NK-92 treated with Interleukin-12 subunit alpha and Interleukin-12 subunit beta, amount 100 ng/mL, for 24 hours (cell line): Measurements from ENCODE around the gene KDM6B.
"Not testable (repeated sequence)": the region's sequence is repeated elsewhere in the genome, so short reads cannot be mapped to it uniquely, and the experiment has no call there.

Experiments used
- DNase-seq: peaks from one replicate; lab custom pipeline; 2025; lab: John Stamatoyannopoulos, UW

The KDM6B gene

GRCh38 chr17:7852262-7852670 lies 18.2 kb downstream of the KDM6B start:
- no peak for DNase-seq

GRCh38 chr17:7852919-7853690 lies 19.1 kb downstream of the KDM6B start:
- no peak for DNase-seq

GRCh38 chr17:7853691-7854038 lies 19.6 kb downstream of the KDM6B start:
- DNase-seq = no peak

DNA sequence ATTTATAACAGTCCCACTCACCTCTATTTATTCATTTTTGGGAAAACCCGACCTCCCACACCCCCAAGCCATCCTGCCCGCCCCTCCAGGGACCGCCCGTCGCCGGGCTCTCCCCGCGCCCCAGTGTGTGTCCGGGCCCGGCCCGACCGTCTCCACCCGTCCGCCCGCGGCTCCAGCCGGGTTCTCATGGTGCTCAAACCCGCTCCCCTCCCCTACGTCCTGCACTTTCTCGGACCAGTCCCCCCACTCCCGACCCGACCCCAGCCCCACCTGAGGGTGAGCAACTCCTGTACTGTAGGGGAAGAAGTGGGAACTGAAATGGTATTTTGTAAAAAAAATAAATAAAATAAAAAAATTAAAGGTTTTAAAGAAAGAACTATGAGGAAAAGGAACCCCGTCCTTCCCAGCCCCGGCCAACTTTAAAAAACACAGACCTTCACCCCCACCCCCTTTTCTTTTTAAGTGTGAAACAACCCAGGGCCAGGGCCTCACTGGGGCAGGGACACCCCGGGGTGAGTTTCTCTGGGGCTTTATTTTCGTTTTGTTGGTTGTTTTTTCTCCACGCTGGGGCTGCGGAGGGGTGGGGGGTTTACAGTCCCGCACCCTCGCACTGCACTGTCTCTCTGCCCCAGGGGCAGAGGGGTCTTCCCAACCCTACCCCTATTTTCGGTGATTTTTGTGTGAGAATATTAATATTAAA lies 20.2 kb downstream of the KDM6B start:
- DNase-seq = no peak

- DNase-seq = no peak
These were observed 21.0 kb downstream of the KDM6B start, which contains the start of gene TMEM88 for GRCh38 chr17:7854851-7855659. Gene TMEM88, plus strand, starts transcription at chr17:7855066. Its CDS starts 9 bp downstream, at chr17:7855075.

- DNase-seq = no peak
These were observed 21.6 kb downstream of the KDM6B start for GRCh38 chr17:7855660-7856010.

DNA sequence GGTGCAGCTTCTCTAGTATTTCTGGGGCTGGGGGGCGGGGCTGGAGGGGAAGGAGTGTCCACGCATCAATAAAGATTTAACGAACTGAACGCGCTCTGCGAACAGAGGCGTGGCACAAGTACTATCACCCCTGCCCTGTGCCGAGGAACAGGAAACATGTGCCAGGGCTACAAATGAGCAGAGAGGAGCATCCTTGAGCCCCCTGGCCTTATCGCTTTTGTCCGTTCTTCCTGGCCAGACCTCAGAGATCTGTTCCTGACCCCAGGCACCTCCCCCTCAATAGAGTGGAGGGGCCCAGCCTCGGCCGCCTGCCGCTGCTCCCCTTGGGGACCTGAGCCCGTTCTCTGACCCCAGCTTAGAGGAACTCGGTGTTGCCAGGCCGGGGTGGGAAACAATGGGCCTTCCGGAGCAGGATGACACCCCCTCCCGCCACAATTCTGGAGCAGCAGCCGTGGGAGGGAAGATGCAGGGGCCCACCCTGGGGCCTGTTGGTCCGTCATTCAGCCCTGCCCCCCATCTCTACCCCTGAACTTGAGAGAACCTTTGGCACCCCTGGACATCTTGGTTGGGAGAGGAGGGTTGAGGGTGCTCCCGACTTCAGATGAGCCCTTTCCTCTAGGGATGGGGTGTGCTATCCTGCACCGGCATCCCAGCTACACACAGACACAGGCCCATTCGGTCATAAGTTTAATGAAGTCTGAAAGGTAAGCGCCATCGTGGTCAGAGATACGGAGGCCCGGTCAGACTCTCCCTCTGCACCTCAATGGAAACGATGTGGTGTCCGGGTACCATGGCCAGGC lies 22.2 kb downstream of the KDM6B start:
- no peak for DNase-seq

GRCh38 chr17:7856811-7857712 lies 23.0 kb downstream of the KDM6B start, which contains the start of gene NAA38:
Gene NAA38, minus strand, starts transcription at chr17:7857559. Its CDS starts 96 bp downstream, at chr17:7857463.
- DNase-seq = peak; percentile 82

DNA sequence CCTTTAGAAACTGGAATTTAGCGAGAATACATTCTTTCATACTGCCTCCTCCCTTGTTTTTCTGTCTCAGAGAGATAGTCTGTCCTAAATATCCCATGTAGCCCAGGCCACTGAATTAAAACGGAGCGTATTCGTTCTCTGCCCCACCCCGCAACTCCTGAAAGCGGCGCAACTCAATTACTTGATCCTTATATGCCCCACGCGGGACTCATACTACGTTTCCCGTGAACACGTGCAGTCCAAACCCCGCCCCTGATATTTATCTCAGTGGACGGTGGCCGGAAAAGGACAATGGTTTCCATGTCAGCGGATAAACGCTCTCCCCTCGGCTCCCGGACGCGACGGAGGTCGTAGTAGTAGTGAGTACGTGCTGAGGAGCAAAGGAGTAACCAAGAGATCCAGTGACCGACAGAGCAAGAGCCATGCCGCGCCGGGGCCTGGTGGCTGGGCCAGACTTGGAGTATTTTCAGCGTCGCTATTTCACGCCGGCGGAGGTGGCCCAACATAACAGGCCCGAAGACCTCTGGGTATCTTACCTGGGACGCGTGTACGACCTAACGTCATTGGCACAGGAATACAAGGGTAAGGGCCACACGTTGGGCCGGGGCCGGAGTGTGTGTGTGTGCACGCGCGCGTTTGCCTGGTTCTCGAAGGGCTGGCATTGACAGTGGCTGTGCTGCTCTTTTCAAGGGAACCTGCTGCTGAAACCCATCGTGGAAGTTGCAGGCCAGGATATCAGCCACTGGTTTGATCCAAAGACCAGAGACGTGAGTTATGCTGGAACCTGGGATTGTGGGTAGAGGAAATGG lies 23.9 kb downstream of the KDM6B start, which contains the start of gene CYB5D1:
Gene CYB5D1 (plus strand): TSS at position 291 of the 809 bp plus-strand sequence. CDS start 132 bp downstream, at position 423.
- peak; percentile 38 for DNase-seq

DNA sequence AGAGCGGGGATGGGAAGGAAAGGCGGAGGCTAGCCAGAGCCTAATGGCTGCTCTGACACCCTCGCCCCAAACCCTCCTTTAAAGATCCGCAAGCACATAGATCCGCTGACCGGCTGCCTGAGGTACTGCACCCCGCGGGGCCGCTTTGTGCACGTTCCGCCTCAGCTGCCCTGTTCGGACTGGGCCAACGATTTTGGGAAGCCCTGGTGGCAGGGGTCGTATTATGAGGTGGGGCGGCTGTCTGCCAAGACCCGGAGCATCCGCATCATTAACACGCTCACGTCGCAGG lies 24.4 kb downstream of the KDM6B start:
- no peak for DNase-seq

DNA sequence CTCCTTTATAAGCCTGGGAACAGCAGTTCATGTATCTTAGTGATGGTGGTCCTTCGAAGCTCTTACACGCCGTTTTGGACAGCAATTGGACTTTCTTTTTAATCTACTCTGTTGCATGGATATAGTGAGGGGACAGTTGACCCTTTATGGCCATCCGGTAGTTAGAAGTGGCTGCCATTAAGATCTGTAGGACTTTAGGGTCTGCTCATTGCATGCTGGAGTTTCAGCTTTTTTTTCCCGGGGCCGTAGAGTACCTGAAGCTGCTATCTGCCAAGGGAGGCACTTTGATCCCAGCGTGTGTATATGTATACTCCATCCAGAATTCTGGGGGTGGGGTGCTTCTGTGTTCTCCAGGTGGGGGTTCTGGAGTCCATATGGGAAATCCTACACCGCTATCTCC lies 25.0 kb downstream of the KDM6B start:
- DNase-seq = no peak

- no peak for DNase-seq
These were observed 28.8 kb downstream of the KDM6B start for GRCh38 chr17:7862692-7863437.

DNA sequence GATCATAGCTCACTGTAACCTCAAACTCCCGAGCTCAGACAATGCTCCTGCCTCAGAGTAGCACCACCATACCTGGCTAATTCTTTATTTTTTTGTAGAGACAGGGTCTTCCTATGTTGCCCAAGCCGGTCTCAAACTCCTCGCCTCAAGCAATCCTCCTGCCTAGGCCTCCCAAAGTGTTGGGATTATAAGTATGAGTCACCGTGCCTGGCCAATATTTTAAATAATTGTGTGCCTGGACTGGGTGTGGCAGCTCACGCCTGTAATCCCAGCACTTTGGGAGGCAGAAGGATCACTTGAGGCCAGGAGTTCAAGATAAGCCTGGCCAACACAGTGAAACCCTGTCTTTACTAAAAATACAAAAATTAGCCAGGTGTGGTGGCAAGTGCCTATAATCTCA lies 30.4 kb downstream of the KDM6B start:
- DNase-seq = not testable (repeated sequence)

- no peak for DNase-seq
These were observed 31.1 kb downstream of the KDM6B start for GRCh38 chr17:7864995-7865650.

DNA sequence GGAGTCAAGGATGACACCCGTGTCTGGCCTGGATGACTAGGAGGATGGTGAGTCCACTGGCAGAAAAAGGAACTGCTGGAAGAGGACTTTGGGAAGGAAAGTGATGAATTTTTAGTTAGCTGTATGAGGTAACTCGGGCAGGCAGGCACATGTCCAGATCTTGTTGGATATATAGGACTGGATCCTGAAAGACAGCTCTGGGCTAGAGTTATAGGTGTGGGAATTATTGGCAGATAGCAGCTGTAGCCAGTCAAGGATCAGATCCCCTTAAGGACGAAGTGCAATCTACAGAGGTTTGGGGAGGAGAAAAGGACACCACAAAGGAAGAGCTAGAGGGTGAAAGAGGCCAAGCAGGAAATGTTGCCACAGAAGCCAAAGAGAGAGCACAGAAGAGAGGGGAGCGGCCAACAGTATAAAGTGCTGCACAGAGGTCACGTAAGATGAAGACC lies 33.9 kb downstream of the KDM6B start:
- DNase-seq = no peak

DNA sequence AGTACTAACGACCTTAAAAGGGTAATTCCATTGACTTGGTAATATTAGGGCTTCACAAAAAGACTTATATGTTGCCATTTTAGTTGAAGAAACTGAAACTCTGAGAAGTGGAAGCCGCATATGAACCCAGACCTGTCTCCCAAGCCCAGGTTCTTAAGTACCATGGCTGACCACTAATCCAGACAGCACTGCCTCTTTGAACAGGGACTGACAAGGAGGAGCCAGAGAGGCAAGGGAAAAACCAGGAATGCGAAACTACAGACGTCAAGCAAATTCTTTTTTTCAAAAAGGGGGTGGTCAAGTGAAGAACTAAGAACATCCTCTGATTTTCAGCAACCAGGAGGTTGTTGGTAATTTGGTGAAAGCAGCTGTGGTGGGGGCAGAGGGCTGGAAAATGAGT lies 39.0 kb downstream of the KDM6B start:
- DNase-seq = no peak

DNA sequence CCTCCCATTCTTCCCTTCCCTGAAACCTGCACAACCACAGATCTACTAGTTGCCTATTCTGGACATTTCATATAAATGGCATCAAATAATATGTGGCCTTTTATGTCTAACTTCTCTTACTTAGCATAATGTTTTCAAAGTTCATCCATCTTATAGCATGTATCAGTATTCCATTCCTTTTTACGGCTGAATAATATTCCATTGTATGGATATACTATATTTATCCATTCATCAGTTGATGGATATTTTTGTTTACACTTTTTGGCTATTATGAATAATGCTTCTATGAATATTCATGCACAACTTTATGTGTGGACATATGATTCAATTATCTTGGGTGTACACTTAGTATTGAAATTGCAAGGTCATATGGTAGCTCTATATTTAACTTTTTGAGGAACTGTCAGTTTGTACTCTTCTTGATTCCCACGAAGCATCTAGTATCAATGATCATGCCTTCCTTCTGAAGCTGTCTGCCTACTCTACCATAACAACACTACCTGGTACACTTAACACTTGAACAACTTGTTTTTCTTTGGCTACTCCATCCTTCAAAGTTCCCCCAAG lies 41.9 kb downstream of the KDM6B start:
- DNase-seq = no peak

DNA sequence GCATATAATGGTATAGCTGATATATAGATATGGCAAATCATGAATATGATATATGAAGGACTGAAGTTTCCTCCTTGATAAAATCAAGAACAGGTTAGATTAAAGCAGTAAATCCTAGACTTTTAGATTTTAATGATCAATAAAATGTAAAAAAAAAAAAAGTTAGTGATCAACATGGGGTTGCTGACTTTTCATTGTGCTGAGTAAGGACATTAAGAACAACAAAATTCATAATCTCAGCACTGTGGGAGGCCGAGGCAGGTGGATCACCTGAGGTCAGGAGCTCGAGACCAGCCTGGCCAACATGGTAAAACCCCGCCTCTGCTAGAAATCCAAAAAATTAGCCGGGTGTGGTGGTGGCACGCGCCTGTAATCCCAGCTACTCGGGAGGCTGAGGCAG lies 44.2 kb downstream of the KDM6B start:
- DNase-seq = no peak
